ENCODE data around the gene IFT81. TPM values are rescaled to one million over a fixed set of nuclear protein-coding genes. Genes with fewer than 3 reads are reported as not detected.
A peak's percentile ranks its signal among the peaks of the same experiment; 100 is the strongest.
"Not testable (repeated sequence)": the region's sequence is repeated elsewhere in the genome, so short reads cannot be mapped to it uniquely, and the experiment has no call there.

IFT81 gene
- polyA plus RNA-seq, 10 donors = 14.1 to 25.9 (median 17.6) TPM

GRCh38 chr12:110243227-110243626, 119.1 kb downstream of the IFT81 start:
- no peak for DNase-seq

- DNase-seq = no peak
Measured at GRCh38 chr12:110244372-110244771, 120.2 kb downstream of the IFT81 start.

- no peak for DNase-seq
Measured at GRCh38 chr12:110244829-110245228, 120.7 kb downstream of the IFT81 start.

GRCh38 chr12:110245369-110245772, 121.2 kb downstream of the IFT81 start:
- no peak for DNase-seq

- DNase-seq = no peak
Measured at GRCh38 chr12:110246636-110247339, 122.6 kb downstream of the IFT81 start.

GRCh38 chr12:110247340-110248095, 123.4 kb downstream of the IFT81 start:
- peak in 1 of 3 donors; percentile 40 for DNase-seq

GRCh38 chr12:110248096-110248447, 123.9 kb downstream of the IFT81 start:
- no peak for DNase-seq

GRCh38 chr12:110249105-110249504, 124.9 kb downstream of the IFT81 start:
- DNase-seq = peak in 2 of 3 donors; percentile 61 to 76

- DNase-seq = no peak
Measured at GRCh38 chr12:110249716-110250225, 125.6 kb downstream of the IFT81 start.

GRCh38 chr12:110251381-110251780, 127.2 kb downstream of the IFT81 start:
- DNase-seq = no peak

- no peak for DNase-seq
Measured at GRCh38 chr12:110252716-110253115, 128.6 kb downstream of the IFT81 start.

- DNase-seq = peak in 1 of 3 donors; percentile 68
Measured at GRCh38 chr12:110253176-110253575, 129.0 kb downstream of the IFT81 start.

- no peak for DNase-seq
Measured at GRCh38 chr12:110254971-110255540, 130.9 kb downstream of the IFT81 start.

GRCh38 chr12:110255890-110256456, 131.8 kb downstream of the IFT81 start:
- not testable (repeated sequence) for DNase-seq

GRCh38 chr12:110256780-110257431, 132.7 kb downstream of the IFT81 start:
- no peak for DNase-seq

GRCh38 chr12:110258466-110258865, 134.3 kb downstream of the IFT81 start:
- no peak for DNase-seq

GRCh38 chr12:110262442-110263388, 138.6 kb downstream of the IFT81 start:
- no peak for DNase-seq

- no peak for DNase-seq
Measured at GRCh38 chr12:110266381-110266960, 142.3 kb downstream of the IFT81 start.

- peak; percentile 87 to 95 (median 92) for DNase-seq
Measured at GRCh38 chr12:110266980-110267620, 142.9 kb downstream of the IFT81 start.

Data from muscle of back (tissue), 11 donors.